ENCODE results near the gene TAF3. TPM values are rescaled to one million over a fixed set of nuclear protein-coding genes. Genes with fewer than 3 reads are reported as not detected.

TAF3 gene
- total and polyA plus RNA-seq, 2 experiments from 2014 or later = 3.9 to 7.7 TPM

DNA sequence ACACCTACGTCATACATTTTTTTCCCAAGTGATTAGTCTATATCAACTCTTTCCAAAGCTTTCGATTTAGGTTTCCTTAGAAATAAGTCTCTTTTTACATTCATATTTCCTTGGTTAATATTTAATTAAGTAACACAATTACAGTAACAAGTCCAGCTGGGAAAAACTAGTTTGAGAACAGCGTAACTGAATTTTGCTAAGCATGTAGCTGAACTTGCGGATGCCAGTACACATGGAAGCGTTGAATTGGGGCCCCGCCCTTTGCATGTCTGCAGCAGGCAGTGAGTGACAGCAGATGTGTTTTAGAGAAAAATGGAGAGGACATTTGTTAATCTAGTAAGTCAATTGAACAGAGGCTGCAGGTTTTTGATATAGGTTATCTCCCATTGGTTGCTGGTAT, 72.5 kb downstream of the TAF3 start:
- H3K36me3 ChIP-seq = no peaks in the 10 kb centered on the region
- TF ChIP-seq, protein P1, sequence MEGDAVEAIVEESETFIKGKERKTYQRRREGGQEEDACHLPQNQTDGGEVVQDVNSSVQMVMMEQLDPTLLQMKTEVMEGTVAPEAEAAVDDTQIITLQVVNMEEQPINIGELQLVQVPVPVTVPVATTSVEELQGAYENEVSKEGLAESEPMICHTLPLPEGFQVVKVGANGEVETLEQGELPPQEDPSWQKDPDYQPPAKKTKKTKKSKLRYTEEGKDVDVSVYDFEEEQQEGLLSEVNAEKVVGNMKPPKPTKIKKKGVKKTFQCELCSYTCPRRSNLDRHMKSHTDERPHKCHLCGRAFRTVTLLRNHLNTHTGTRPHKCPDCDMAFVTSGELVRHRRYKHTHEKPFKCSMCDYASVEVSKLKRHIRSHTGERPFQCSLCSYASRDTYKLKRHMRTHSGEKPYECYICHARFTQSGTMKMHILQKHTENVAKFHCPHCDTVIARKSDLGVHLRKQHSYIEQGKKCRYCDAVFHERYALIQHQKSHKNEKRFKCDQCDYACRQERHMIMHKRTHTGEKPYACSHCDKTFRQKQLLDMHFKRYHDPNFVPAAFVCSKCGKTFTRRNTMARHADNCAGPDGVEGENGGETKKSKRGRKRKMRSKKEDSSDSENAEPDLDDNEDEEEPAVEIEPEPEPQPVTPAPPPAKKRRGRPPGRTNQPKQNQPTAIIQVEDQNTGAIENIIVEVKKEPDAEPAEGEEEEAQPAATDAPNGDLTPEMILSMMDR (IDR thresholded peaks at IDR 0.05; ENCODE audit: low read depth, low read length) = no peak
- H3K9me3 ChIP-seq (ENCODE audit: low read depth) = no peaks in the 10 kb centered on the region
- H3K4me1 ChIP-seq (ENCODE audit: low read depth) = peaks cover 7% of the 10 kb centered on the region
- DNase-seq (ENCODE audit: low read depth in 1 of 2, low spot score in 1 of 2) = no peak
- H3K4me3 ChIP-seq = no peak overlapping the region
- no peaks in the 10 kb centered on the region for H3K27me3 ChIP-seq
- H3K27ac ChIP-seq = no peak overlapping the region

- peaks cover 7% of the 10 kb centered on the region for H3K4me1 ChIP-seq (ENCODE audit: low read depth)
- no peak overlapping the region for H3K27ac ChIP-seq
- no peaks in the 10 kb centered on the region for H3K9me3 ChIP-seq (ENCODE audit: low read depth)
- H3K36me3 ChIP-seq = no peaks in the 10 kb centered on the region
- peak in 1 of 2 donors; percentile 29 for DNase-seq (ENCODE audit: low read depth in 1 of 2, low spot score in 1 of 2)
- TF ChIP-seq, protein P1 (IDR thresholded peaks at IDR 0.05; ENCODE audit: low read depth, low read length) = no peak
- no peaks in the 10 kb centered on the region for H3K27me3 ChIP-seq
- no peak overlapping the region for H3K4me3 ChIP-seq
These were observed 73.3 kb downstream of the TAF3 start for GRCh38 chr10:7891634-7892033.

GRCh38 chr10:7892146-7892545, 73.8 kb downstream of the TAF3 start:
- Histone ChIP-seq H3K36me3 (no peaks in the 10 kb centered on the region), H3K27ac (no peak overlapping the region), H3K9me3 (ENCODE audit: low read depth) (no peaks in the 10 kb centered on the region), H3K4me1 (ENCODE audit: low read depth) (peaks cover 6% of the 10 kb centered on the region), H3K27me3 (no peaks in the 10 kb centered on the region), H3K4me3 (no peak overlapping the region)
- TF ChIP-seq, protein P1 (IDR thresholded peaks at IDR 0.05; ENCODE audit: low read depth, low read length) = no peak
- DNase-seq (ENCODE audit: low read depth in 1 of 2, low spot score in 1 of 2) = peak in 1 of 2 donors; percentile 14

GRCh38 chr10:7895699-7896090, 77.4 kb downstream of the TAF3 start:
- H3K4me1 ChIP-seq (ENCODE audit: low read depth) = no peaks in the 10 kb centered on the region
- peak in 1 of 2 donors; percentile 35 for DNase-seq (ENCODE audit: low read depth in 1 of 2, low spot score in 1 of 2)
- TF ChIP-seq, protein P1 (IDR thresholded peaks at IDR 0.05; ENCODE audit: low read depth, low read length) = no peak
- no peak overlapping the region for H3K4me3 ChIP-seq
- H3K27ac ChIP-seq = no peak overlapping the region
- no peaks in the 10 kb centered on the region for H3K27me3 ChIP-seq
- no peaks in the 10 kb centered on the region for H3K9me3 ChIP-seq (ENCODE audit: low read depth)
- no peaks in the 10 kb centered on the region for H3K36me3 ChIP-seq

- Histone ChIP-seq H3K4me3 (no peak overlapping the region), H3K9me3 (ENCODE audit: low read depth) (no peaks in the 10 kb centered on the region), H3K36me3 (no peaks in the 10 kb centered on the region), H3K27ac (no peak overlapping the region), H3K4me1 (ENCODE audit: low read depth) (no peaks in the 10 kb centered on the region), H3K27me3 (no peaks in the 10 kb centered on the region)
- DNase-seq (ENCODE audit: low read depth in 1 of 2, low spot score in 1 of 2) = no peak
- TF ChIP-seq, protein P1 (IDR thresholded peaks at IDR 0.05; ENCODE audit: low read depth, low read length) = no peak
These were observed 78.0 kb downstream of the TAF3 start for GRCh38 chr10:7896297-7896696.

DNA sequence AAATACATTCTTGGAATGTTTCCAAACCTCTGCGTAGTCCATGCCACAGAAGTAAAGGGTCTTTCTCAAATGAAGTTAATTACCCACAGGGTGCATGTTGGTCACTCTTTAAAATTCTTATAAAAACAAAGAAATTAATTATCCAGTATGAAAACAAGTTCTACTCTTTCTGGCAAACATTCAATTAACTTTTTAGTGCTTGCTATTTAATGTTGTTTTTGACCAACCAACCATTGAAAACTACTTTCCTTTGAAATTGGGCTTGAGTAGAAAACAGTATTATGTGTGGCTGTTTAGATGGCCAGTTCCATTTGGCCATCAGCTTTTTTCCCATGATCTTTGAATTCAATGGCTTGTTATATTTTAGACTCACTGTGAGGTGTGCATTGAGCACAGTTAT, 83.0 kb downstream of the TAF3 start:
- TF ChIP-seq, protein P1 (IDR thresholded peaks at IDR 0.05; ENCODE audit: low read depth, low read length) = no peak
- Histone ChIP-seq H3K4me3 (no peak overlapping the region), H3K9me3 (ENCODE audit: low read depth) (no peaks in the 10 kb centered on the region), H3K4me1 (ENCODE audit: low read depth) (no peaks in the 10 kb centered on the region), H3K27ac (no peak overlapping the region), H3K27me3 (no peaks in the 10 kb centered on the region), H3K36me3 (no peaks in the 10 kb centered on the region)
- no peak for DNase-seq (ENCODE audit: low read depth in 1 of 2, low spot score in 1 of 2)

Data from cardiac muscle cell (in vitro differentiated cells and primary cell).